GM12878 (cell line): ENCODE data around the gene CAMK2B. TPM values are rescaled to one million over a fixed set of nuclear protein-coding genes. Genes with fewer than 3 reads are reported as not detected.
A peak's percentile ranks its signal among the peaks of the same experiment; 100 is the strongest.

Source experiments
- ATAC-seq: fragments of 200-7000 bp; cut with Tn5 transposase; 3 replicates; pipeline ENCODE4 v1.9.1; 2020; ENCODE audit warnings: mild to moderate bottlenecking, moderate library complexity
- BruUV-seq: library from RNA; stranded (reverse); fragments of 400-500 nt; replicated peaks from 2 replicates; lab custom pipeline; 2021; lab: Mats Ljungman, UMichigan
- CTCF ChIA-PET: fragments of 300-600 bp; sonication (Branson Sonifier 250); formaldehyde crosslinking; extraction: SDS; loops from one replicate; lab custom pipeline; 2021; ENCODE audit warnings: inconsistent platforms; lab: Yijun Ruan, JAX
- POLR2A ChIA-PET: fragments of 350-600 bp; formaldehyde crosslinking; extraction: SDS; loops from one replicate; lab custom pipeline; 2021; ENCODE audit warnings: inconsistent platforms; lab: Charles Lee
- RAD21 ChIA-PET: fragments of 300-600 bp; sonication (Branson Sonifier 250); formaldehyde crosslinking; loops from one replicate; lab custom pipeline; 2023; ENCODE audit warnings: antibody characterized with exemption; ENCODE audit not compliant: unreplicated experiment; lab: Charles Lee
- SMC1A ChIA-PET: fragments of 300-600 bp; sonication (Branson Sonifier 250); formaldehyde crosslinking; loops from one replicate; lab custom pipeline; 2023; ENCODE audit not compliant: unreplicated experiment, uncharacterized antibody; lab: Charles Lee
- DNase-seq: peaks from one replicate; pipeline ENCODE4 v3.0.0-alpha.2; 2011; ENCODE audit warnings: low read depth, low spot score
- FAIRE-seq: peaks from 3 replicates; lab custom pipeline; 2011; peaks lifted over from hg19 to GRCh38; lab: Jason Lieb, UNC
- H2AFZ ChIP-seq: 2 replicates; pipeline ENCODE4 v1.6.0; 2011; ENCODE audit warnings: low read depth, low read length, control low read depth; ENCODE audit not compliant: control insufficient read depth
- H3K27ac ChIP-seq: 2 replicates; pipeline ENCODE4 v1.5.1; 2011; ENCODE audit warnings: control low read depth; ENCODE audit not compliant: control insufficient read depth, insufficient read depth
- H3K27me3 ChIP-seq, 2 experiments: replicated peaks in 1 of 2; 2 replicates each; pipeline versions ENCODE4 v1.6.0 to v1.6.1; 2011; ENCODE audit warnings: low read length in 1 of 2; ENCODE audit not compliant: control insufficient read depth in 2 of 2, insufficient read depth in 2 of 2
- H3K36me3 ChIP-seq, 2 experiments: 2 replicates each; pipeline ENCODE4 v1.5.1; 2011; ENCODE audit warnings: low read length in 1 of 2; ENCODE audit not compliant: control insufficient read depth in 2 of 2, insufficient read depth in 2 of 2
- H3K4me1 ChIP-seq: 2 replicates; pipeline ENCODE4 v1.6.1; 2011; ENCODE audit warnings: mild to moderate bottlenecking, low read length, moderate library complexity, mixed read lengths; ENCODE audit not compliant: control insufficient read depth, insufficient read depth
- H3K4me2 ChIP-seq: 2 replicates; pipeline ENCODE4 v1.6.0; 2011; ENCODE audit warnings: control low read depth; ENCODE audit not compliant: control insufficient read depth, insufficient read depth
- H3K4me3 ChIP-seq: fragments of 200-600 bp; sonication (generic); 2 replicates; pipeline ENCODE4 v1.5.1; 2016
- H3K79me2 ChIP-seq: 2 replicates; pipeline ENCODE4 v1.6.0; 2011; ENCODE audit warnings: low read length; ENCODE audit not compliant: control insufficient read depth, insufficient read depth
- H3K9ac ChIP-seq: 2 replicates; pipeline ENCODE4 v1.8.0; 2011; ENCODE audit warnings: low read length, control low read depth, mixed read lengths; ENCODE audit not compliant: control insufficient read depth, insufficient read depth
- H3K9me3 ChIP-seq: replicated peaks from 3 replicates; pipeline ENCODE4 v1.5.1; 2011; ENCODE audit warnings: mild to moderate bottlenecking, low read length; ENCODE audit not compliant: control insufficient read depth, insufficient read depth
- H4K20me1 ChIP-seq: 2 replicates; pipeline ENCODE4 v1.6.0; 2011; ENCODE audit not compliant: control insufficient read depth, insufficient read depth
- BCL11A ChIP-seq: IDR thresholded peaks from 2 replicates; pipeline ENCODE4 v1.6.1; 2011; ENCODE audit warnings: low read depth, low read length
- CBX5 ChIP-seq: sonication (generic); IDR thresholded peaks from 2 replicates; pipeline ENCODE4 v1.6.1; 2016; ENCODE audit warnings: low read depth, moderate library complexity, mild to moderate bottlenecking, inconsistent platforms
- CTCF ChIP-seq, 3 experiments: IDR thresholded peaks in 2 of 3; conservative IDR thresholded peaks in 1 of 3; 2 replicates each; pipeline ENCODE4 v1.5.1; 2011; ENCODE audit warnings: low read depth in 3 of 3, low read length in 3 of 3, mild to moderate bottlenecking in 3 of 3, control low read depth in 2 of 3, moderate library complexity in 2 of 3, inconsistent platforms in 1 of 3, mixed read lengths in 1 of 3; ENCODE audit not compliant: control insufficient read depth in 2 of 3, insufficient read depth in 1 of 3; ENCODE audit errors: extremely low read depth in 1 of 3
- GABPA ChIP-seq: IDR thresholded peaks from 2 replicates; pipeline ENCODE4 v1.6.1; 2014; ENCODE audit warnings: antibody characterized with exemption, low read depth, mild to moderate bottlenecking, inconsistent platforms
- HDAC6 ChIP-seq: fragments of 200-600 bp; sonication (generic); IDR thresholded peaks from one replicate; pipeline ENCODE4 v1.8.0; 2017; ENCODE audit warnings: antibody characterized with exemption; ENCODE audit not compliant: unreplicated experiment
- NFIC ChIP-seq: IDR thresholded peaks from 2 replicates; pipeline ENCODE4 v1.6.1; 2012; ENCODE audit warnings: low read depth, mild to moderate bottlenecking, inconsistent platforms, low read length, moderate library complexity
- RB1 ChIP-seq: fragments of 450-650 bp; formaldehyde crosslinking; IDR thresholded peaks from 2 replicates; pipeline ENCODE4 v1.6.1; 2017; ENCODE audit warnings: mild to moderate bottlenecking, borderline replicate concordance
- RCOR1 ChIP-seq: conservative IDR thresholded peaks from 2 replicates; pipeline ENCODE4 v1.6.1; 2012; ENCODE audit warnings: low read depth, low read length, improper control_type of control experiment
- RELA ChIP-seq: fragments of 450-650 bp; IDR thresholded peaks from 2 replicates; pipeline ENCODE4 v1.8.0; 2014; ENCODE audit warnings: borderline replicate concordance; ENCODE audit not compliant: partially characterized antibody
- SMAD1 ChIP-seq: fragments of 450-650 bp; IDR thresholded peaks from 2 replicates; pipeline ENCODE4 v1.6.1; 2018; ENCODE audit warnings: mild to moderate bottlenecking, low read depth; ENCODE audit not compliant: partially characterized antibody
- WRNIP1 ChIP-seq: IDR thresholded peaks from 2 replicates; pipeline ENCODE4 v1.6.1; 2011; ENCODE audit warnings: low read depth, low read length, improper control_type of control experiment, borderline replicate concordance
- ZBTB33 ChIP-seq: fragments of 450-650 bp; IDR thresholded peaks from 2 replicates; pipeline ENCODE4 v1.6.1; 2017; ENCODE audit warnings: mild to moderate bottlenecking
- ZBTB40 ChIP-seq: fragments of 450-650 bp; IDR thresholded peaks from 2 replicates; pipeline ENCODE4 v1.6.1; 2016; ENCODE audit warnings: mild to moderate bottlenecking, moderate library complexity, borderline replicate concordance
- WGBS: methylation state at CpG from one replicate; pipeline ENCODE4 v1.1.6; 2016; ENCODE audit warnings: low lambda C conversion rate; ENCODE audit not compliant: insufficient replicate concordance, insufficient coverage; ENCODE audit errors: missing lambda C conversion rate; 5-methylcytosine and 5-hydroxymethylcytosine counted together
- in situ Hi-C: fragments of 300-500 bp; cut with MboI; formaldehyde crosslinking; loops from 9 replicates; pipeline ENCODE4 v1.14.3; 2018; ENCODE audit warnings: mixed read lengths
- intact Hi-C: fragments of 100-400 bp; cut with micrococcal nuclease; formaldehyde crosslinking; loops from one replicate; pipeline ENCODE4 v1.14.2; 2022; ENCODE audit not compliant: unreplicated experiment
- polyA plus RNA-seq, 11 experiments: library from polyadenylated mRNA; depleted of rRNA in 4 of 11; unstranded in 6 of 11; stranded (reverse) in 5 of 11; fragments of >200 nt; fragmentation: Nextera tagmentation in 4 of 11; fragmentation: Illumina TruSeq in 1 of 11; extraction: Ambion mirVana in 4 of 11; extraction: Trizol in 1 of 11; gene quantifications; 1 replicate in 1 of 11; 2 replicates in 10 of 11; pipeline versions ENCODE4 v1.2.1 to v1.2.3, GENCODE V29; 2011 to 2016; ENCODE audit warnings: inconsistent platforms in 2 of 11, missing spikeins in 2 of 11, low read depth in 1 of 11
- total RNA-seq, 4 experiments: library from RNA; depleted of rRNA in 3 of 4; stranded (reverse); fragments of >200 nt in 3 of 4; fragmentation: Illumina TruSeq in 1 of 4; extraction: Trizol in 1 of 4; gene quantifications; 2 replicates each; pipeline versions ENCODE4 v1.2.1 to v1.2.3, GENCODE V29; 2013 to 2021

Gene CAMK2B
- total and polyA plus RNA-seq, 10 of the 15 experiments (the other 5 are each of a cell fraction or from before 2014, with no cell fraction given) = 0.06 to 0.23 (median 0.11) TPM; not detected in 5

GRCh38 chr7:44251881-44252280, 73.5 kb downstream of the CAMK2B start (continued):
- no peak for TF ChIP-seq RELA

- H3K79me2 ChIP-seq = no peaks in the 10 kb centered on the region
- DNase-seq (no peak), ATAC-seq (peak; percentile 15; the same call in 2 of the 3 replicates), FAIRE-seq (no peak)
- POLR2A ChIA-PET = no interaction called here
- SMC1A ChIA-PET = interaction anchor here (0.5 kb wide), 1 partner anchor 27 kb away, joined by 3 read pairs; no protein-coding TSS in a partner anchor
- 48% methylated on average over 9 of the region's 10 CpGs for WGBS
- H3K4me2 ChIP-seq = no peak overlapping the region
- no peak overlapping the region for H3K4me3 ChIP-seq
- H2AFZ ChIP-seq = no peak overlapping the region
- H3K27me3 ChIP-seq = no peaks in the 10 kb centered on the region
- H3K4me1 ChIP-seq = no peaks in the 10 kb centered on the region; the same call in 1 of the 2 replicates
- H3K27ac ChIP-seq = no peak overlapping the region
- H3K36me3 ChIP-seq = no peaks in the 10 kb centered on the region
- RAD21 ChIA-PET = no interaction called here
- H4K20me1 ChIP-seq = no peaks in the 10 kb centered on the region
- intact Hi-C loops = no loop called here
- in situ Hi-C loops = no loop called here
- TF ChIP-seq CBX5 = no peak
- no peak for TF ChIP-seq RELA
- no peak for TF ChIP-seq CTCF (IDR thresholded peaks at IDR 0.05 in 2 of 3, conservative IDR thresholded peaks at IDR 0.05 in 1 of 3; ENCODE audit: control insufficient read depth in 2 of 3, extremely low read depth in 1 of 3, insufficient read depth in 1 of 3, low read depth in 3 of 3, low read length in 3 of 3)
- TF ChIP-seq SMAD1 = no peak
- no peak for TF ChIP-seq ZBTB40
- TF ChIP-seq BCL11A = no peak
- TF ChIP-seq WRNIP1 = no peak
- no peak for TF ChIP-seq GABPA
- TF ChIP-seq ZBTB33 = no peak
- no peak for TF ChIP-seq RCOR1
- no peak for TF ChIP-seq NFIC
- TF ChIP-seq RB1 = no peak
- no peak for TF ChIP-seq HDAC6
- H3K9ac ChIP-seq = no peak overlapping the region
- no TSS peak for BruUV-seq
- no peaks in the 10 kb centered on the region for H3K9me3 ChIP-seq
- CTCF ChIA-PET = interaction anchor here (1.1 to 1.3 kb wide), 2 partner anchors 9 to 11 kb away, joined by 3 to 6 read pairs; no protein-coding TSS in a partner anchor
Measured at GRCh38 chr7:44251269-44251668, 74.1 kb downstream of the CAMK2B start.
